KBM-7 (cell line): Measurements from ENCODE around the gene MC4R.

Experiments used
- DNase-seq: peaks from one replicate; pipeline ENCODE4 v3.0.0-alpha.2; 2015
- in situ Hi-C: fragments of 300-500 bp; cut with MboI; formaldehyde crosslinking; loops from 2 replicates; pipeline ENCODE4 v1.14.3; 2020; ENCODE audit warnings: low sequenced_read_pairs, low pct_unique_long_range_greater_than_20kb, mixed read lengths

The MC4R gene

DNA sequence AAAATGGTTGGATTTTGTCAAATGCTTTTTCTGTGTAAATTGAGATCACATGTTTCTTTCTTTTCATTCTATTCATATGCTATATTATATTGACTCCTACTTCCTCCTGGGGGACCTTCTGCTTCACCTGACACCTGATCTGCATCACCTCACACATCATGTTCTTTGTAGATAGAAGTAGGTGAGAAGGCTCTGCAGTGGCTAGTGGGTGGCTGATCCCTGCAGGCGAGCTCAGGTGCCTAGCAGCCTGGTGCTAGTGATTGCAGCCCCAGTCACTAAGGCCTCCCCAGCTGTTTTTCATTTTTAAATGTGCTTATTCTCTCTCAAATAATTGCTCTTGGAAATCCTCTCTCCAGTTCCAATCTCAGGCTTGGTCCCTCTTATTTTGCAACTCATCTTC, 33.6 kb downstream of the MC4R start:
- in situ Hi-C loops = no loop called here
- no peak for DNase-seq

DNA sequence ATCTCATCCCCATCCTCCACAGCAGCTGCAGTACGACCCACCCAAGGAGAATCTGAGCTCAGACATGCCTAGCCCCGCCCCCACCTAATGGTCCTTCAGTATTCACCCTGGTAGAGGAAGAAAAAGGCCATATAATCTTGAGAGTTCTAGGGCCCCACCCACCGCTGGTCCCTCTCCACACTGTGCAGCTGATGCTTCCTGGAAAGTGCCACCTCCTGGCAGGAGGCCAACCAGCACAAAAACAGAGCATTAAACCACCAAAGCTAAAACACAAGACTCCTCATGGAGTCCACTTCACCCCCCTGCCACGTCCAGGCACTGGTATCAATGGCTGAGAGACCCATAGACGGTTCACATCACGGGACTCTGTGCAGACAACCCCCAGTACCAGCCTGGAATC, 40.7 kb downstream of the MC4R start:
- DNase-seq = no peak
- in situ Hi-C loops = no loop called here

DNA sequence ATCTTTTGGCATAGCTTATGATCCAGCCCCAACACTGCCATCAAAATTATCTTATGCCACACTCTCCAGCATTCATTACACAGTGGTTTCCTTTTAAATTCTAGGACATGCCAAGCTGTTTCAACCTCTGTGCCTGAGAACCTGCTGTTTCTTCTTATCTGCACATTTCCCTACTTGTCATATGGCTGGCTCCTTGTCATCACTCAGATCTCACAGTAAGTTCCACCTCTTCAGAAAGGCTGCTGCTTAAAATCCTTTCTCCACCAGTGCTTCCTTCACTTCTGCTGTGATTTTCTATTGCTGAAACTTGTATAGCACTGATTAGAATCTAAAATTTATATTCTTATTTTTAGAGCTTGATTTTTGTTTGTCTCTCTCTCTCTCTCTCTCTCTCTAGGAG, 43.4 kb downstream of the MC4R start:
- in situ Hi-C loops = no loop called here
- no peak for DNase-seq

DNA sequence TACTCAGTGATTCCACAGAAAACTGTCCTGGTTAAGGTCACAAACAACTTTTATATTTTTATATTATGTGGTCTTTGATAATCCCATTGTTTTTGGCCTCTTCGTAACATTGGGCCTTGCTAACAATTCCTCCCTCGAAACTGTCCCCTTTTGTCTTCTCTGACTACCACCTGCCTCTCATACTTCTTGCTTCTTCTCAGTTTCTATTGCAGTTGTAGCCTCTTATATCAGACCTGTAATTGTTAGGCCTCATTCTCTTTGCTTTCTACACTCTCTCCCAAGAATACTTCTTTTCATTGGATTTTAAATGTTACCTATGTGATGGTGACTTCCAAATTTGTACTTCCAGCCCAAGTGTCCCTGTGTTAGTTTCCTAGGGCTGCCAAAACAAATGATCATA, 44.7 kb downstream of the MC4R start:
- DNase-seq = no peak
- in situ Hi-C loops = no loop called here

DNA sequence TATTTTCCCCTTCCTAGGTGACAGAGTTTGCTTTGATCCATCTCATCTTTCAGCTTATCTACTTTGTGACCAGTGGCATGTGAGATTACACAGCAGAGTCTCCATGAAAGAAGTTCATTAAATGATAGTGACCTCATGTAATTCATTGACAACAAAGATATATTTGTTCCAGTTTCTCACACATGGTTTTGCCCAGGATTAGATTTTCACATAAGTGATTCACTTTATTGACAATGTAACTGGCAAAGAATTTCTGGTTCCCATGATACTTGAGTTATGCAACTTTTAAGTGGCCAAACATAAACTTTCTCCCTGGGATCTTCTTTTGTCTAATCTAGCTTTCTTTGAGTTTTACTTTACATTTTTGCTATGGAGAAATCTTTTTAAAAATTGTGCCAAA, 50.0 kb downstream of the MC4R start:
- in situ Hi-C loops = no loop called here
- no peak for DNase-seq
